Stimulated activated CD8-positive, alpha-beta memory T cell treated with anti-CD3 and anti-CD28 coated beads, Interleukin-15, amount 100 ng/mL, for 48 hours (primary cell): Measurements from ENCODE around the gene GRIK1.

Source experiments
- DNase-seq, 2 donors: peaks; one replicate each; pipeline ENCODE4 v3.0.0-alpha.2; 2020; ENCODE audit warnings: low read depth in 2 of 2

GRIK1 gene

GRCh38 chr21:29673096-29673610 is 266.6 kb downstream of the GRIK1 start:
- DNase-seq: no peak

- no peak for DNase-seq
Measured at GRCh38 chr21:29671728-29672127, 268.1 kb downstream of the GRIK1 start.

GRCh38 chr21:29670228-29670627 is 269.6 kb downstream of the GRIK1 start:
- DNase-seq: no peak

- DNase-seq: no peak
Measured at GRCh38 chr21:29669416-29669815, 270.4 kb downstream of the GRIK1 start.

GRCh38 chr21:29667651-29668050 is 272.1 kb downstream of the GRIK1 start:
- DNase-seq: no peak

- DNase-seq: no peak
Measured at GRCh38 chr21:29664615-29665014, 275.2 kb downstream of the GRIK1 start.

GRCh38 chr21:29661672-29662442 is 277.9 kb downstream of the GRIK1 start:
- DNase-seq: no peak

GRCh38 chr21:29660047-29660720 is 279.6 kb downstream of the GRIK1 start:
- DNase-seq: no peak

- no peak for DNase-seq
Measured at GRCh38 chr21:29658934-29659203, 280.9 kb downstream of the GRIK1 start.

- no peak for DNase-seq
Measured at GRCh38 chr21:29658177-29658933, 281.4 kb downstream of the GRIK1 start.

GRCh38 chr21:29657240-29657989 is 282.4 kb downstream of the GRIK1 start:
- DNase-seq: no peak

- DNase-seq: no peak
Measured at GRCh38 chr21:29656504-29657239, 283.1 kb downstream of the GRIK1 start.

- no peak for DNase-seq
Measured at GRCh38 chr21:29655577-29655976, 284.2 kb downstream of the GRIK1 start.

- DNase-seq: no peak
Measured at GRCh38 chr21:29654855-29655254, 284.9 kb downstream of the GRIK1 start.

GRCh38 chr21:29654203-29654602 is 285.6 kb downstream of the GRIK1 start:
- DNase-seq: no peak

GRCh38 chr21:29650523-29651022 is 289.2 kb downstream of the GRIK1 start:
- DNase-seq: no peak

GRCh38 chr21:29649406-29649814 is 290.4 kb downstream of the GRIK1 start:
- no peak for DNase-seq

- no peak for DNase-seq
Measured at GRCh38 chr21:29648710-29649240, 291.0 kb downstream of the GRIK1 start.

GRCh38 chr21:29647353-29647781 is 292.4 kb downstream of the GRIK1 start:
- no peak for DNase-seq

- no peak for DNase-seq
Measured at GRCh38 chr21:29645666-29646553, 293.9 kb downstream of the GRIK1 start.
